Sigmoid colon (tissue), 7 donors: Measurements from ENCODE around the gene GP2. TPM values are rescaled to one million over a fixed set of nuclear protein-coding genes. Genes with fewer than 3 reads are reported as not detected.

Experiments
- DNase-seq: peaks from one replicate; pipeline ENCODE4 v3.0.0-alpha.2; 2019
- H3K27ac ChIP-seq, 4 donors: fragments of 200-600 bp; sonication (generic); one replicate each; pipeline ENCODE4 v1.5.1; 2016 to 2019; ENCODE audit warnings: mild to moderate bottlenecking in 1 of 4
- H3K27me3 ChIP-seq, 3 donors: fragments of 200-600 bp; sonication (generic); one replicate each; pipeline ENCODE4 v1.5.1; 2019; ENCODE audit warnings: mild to moderate bottlenecking in 1 of 3
- H3K36me3 ChIP-seq, 4 donors: fragments of 200-600 bp; sonication (generic); one replicate each; pipeline ENCODE4 v1.5.1; 2016 to 2019
- H3K4me1 ChIP-seq, 4 donors: fragments of 200-600 bp; sonication (generic); one replicate each; pipeline ENCODE4 v1.5.1; 2017 to 2019
- H3K4me3 ChIP-seq, 4 donors: fragments of 200-600 bp; sonication (generic); one replicate each; pipeline ENCODE4 v1.5.1; 2017 to 2019; ENCODE audit warnings: mild to moderate bottlenecking in 2 of 4, moderate library complexity in 1 of 4
- H3K9me3 ChIP-seq, 4 donors: fragments of 200-600 bp in 3 of 4; sonication (generic) in 3 of 4; one replicate each; pipeline versions ENCODE4 v1.5.1 to v1.6.1; 2013 to 2019
- EP300 ChIP-seq, 4 donors: sonication (generic); formaldehyde crosslinking; IDR thresholded peaks; one replicate each; pipeline ENCODE4 v1.6.1; 2017; ENCODE audit warnings: antibody characterized with exemption in 4 of 4
- POLR2A ChIP-seq, 2 donors: fragments of 450-650 bp; IDR thresholded peaks; one replicate each; pipeline ENCODE4 v1.6.1; 2016; ENCODE audit warnings: antibody characterized with exemption in 2 of 2, mild to moderate bottlenecking in 2 of 2, moderate library complexity in 2 of 2
- POLR2AphosphoS5 ChIP-seq, 4 donors: sonication (generic); formaldehyde crosslinking; IDR thresholded peaks; one replicate each; pipeline ENCODE4 v1.6.1; 2017; ENCODE audit warnings: antibody characterized with exemption in 4 of 4
- WGBS, 2 donors: extraction: QIAGEN DNeasy Blood & Tissue Kit; methylation state at CpG; one replicate each; pipeline ENCODE4 v1.1.7; 2013; 5-methylcytosine and 5-hydroxymethylcytosine counted together
- intact Hi-C: fragments of 100-400 bp; cut with DNase I; formaldehyde crosslinking; loops from one replicate; pipeline ENCODE4 v1.15.1; 2023
- polyA plus RNA-seq, 3 donors: library from polyadenylated mRNA; stranded (reverse); fragments of 200-250 nt; gene quantifications; one replicate each; pipeline ENCODE4 v1.2.3, GENCODE V29; 2013
- total RNA-seq, 4 donors: library from RNA; depleted of rRNA; stranded (reverse); fragments of >200 nt; gene quantifications; one replicate each; pipeline ENCODE4 v1.1.0, GENCODE V29; 2016
- TF ChIP-seq, protein P1 (sequence below), 4 experiments: fragments of 450-650 bp in 3 of 4; fragments of 200-600 bp in 1 of 4; IDR thresholded peaks; one replicate each; pipeline ENCODE4 v1.5.1; 2016 to 2019; ENCODE audit warnings: antibody characterized with exemption in 4 of 4, mild to moderate bottlenecking in 3 of 4, moderate library complexity in 2 of 4
- donor health status: healthy with polysubstance abuse.
- donor health status: Bipolar disorder and iron deficiency.
- donor health status: healthy.

Gene GP2
- total and polyA plus RNA-seq, 7 donors: 1.0 to 12.0 (median 3.5) TPM; not detected in 4

DNA sequence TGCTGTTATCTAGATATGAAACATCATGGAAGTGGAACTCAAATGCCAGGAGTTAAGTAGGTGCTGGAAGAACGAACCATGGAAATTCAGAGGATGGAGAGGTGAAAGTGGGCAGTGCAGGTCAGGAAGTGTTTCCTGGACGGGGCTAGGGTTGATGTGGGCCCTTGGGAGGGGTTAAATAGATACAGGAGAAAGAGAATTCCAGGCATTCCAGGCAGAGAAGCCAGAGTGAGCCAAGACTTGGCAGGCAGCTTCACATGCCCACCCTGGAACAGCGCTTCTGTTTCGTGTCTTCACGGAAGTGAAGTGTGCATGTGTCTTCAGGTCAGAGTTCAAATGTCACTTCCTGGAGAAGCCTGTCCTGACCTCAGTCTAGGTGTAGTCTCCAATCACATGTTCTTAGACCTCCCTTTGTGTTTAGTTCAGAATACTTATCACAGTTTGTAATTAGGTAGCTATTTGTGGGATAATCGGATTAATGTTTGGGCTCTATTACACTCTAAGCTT is 41.3 kb downstream of the GP2 start:
- Histone ChIP-seq H3K4me3 (no peak overlapping the region), H3K27ac (no peak overlapping the region), H3K9me3 (no peaks in the 10 kb centered on the region), H3K4me1 (no peaks in the 10 kb centered on the region), H3K36me3 (no peaks in the 10 kb centered on the region), H3K27me3 (peaks cover 0 to 3% (median 0%) of the 10 kb centered on the region in 3 donors)
- DNase-seq: no peak
- intact Hi-C loops: no loop called here
- TF ChIP-seq POLR2A (IDR thresholded peaks at IDR 0.05): no peak
- TF ChIP-seq POLR2AphosphoS5 (IDR thresholded peaks at IDR 0.05): no peak
- TF ChIP-seq, protein P1, sequence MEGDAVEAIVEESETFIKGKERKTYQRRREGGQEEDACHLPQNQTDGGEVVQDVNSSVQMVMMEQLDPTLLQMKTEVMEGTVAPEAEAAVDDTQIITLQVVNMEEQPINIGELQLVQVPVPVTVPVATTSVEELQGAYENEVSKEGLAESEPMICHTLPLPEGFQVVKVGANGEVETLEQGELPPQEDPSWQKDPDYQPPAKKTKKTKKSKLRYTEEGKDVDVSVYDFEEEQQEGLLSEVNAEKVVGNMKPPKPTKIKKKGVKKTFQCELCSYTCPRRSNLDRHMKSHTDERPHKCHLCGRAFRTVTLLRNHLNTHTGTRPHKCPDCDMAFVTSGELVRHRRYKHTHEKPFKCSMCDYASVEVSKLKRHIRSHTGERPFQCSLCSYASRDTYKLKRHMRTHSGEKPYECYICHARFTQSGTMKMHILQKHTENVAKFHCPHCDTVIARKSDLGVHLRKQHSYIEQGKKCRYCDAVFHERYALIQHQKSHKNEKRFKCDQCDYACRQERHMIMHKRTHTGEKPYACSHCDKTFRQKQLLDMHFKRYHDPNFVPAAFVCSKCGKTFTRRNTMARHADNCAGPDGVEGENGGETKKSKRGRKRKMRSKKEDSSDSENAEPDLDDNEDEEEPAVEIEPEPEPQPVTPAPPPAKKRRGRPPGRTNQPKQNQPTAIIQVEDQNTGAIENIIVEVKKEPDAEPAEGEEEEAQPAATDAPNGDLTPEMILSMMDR (IDR thresholded peaks at IDR 0.05): no peak
- TF ChIP-seq EP300 (IDR thresholded peaks at IDR 0.05): no peak
- WGBS, 2 donors: 46 to 61% methylated on average over 6 of the region's 6 CpGs

DNA sequence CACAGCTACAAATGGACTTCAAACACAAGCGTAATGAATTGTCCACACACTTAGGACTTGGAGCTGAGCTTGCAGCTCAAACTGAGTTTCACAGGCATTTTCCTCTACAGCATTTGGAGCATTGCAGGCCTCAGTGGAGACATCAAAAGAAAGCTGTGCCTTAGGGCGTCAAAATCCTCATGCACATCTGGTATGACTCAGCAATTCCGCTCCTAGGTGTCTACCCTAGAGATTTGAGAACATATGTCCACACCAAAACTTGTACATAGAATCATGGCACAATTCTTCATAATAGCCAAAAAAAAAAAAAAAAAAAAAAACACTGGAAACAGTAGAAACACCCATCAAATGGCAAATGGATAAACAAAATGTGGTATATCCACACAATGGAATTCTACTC is 47.1 kb downstream of the GP2 start:
- TF ChIP-seq POLR2AphosphoS5 (IDR thresholded peaks at IDR 0.05): no peak
- no peak for TF ChIP-seq EP300 (IDR thresholded peaks at IDR 0.05)
- TF ChIP-seq, protein P1 (IDR thresholded peaks at IDR 0.05): no peak
- no peak for TF ChIP-seq POLR2A (IDR thresholded peaks at IDR 0.05)
- whole genome bisulfite sequencing, 2 donors: 86 to 88% methylated on average over 3 of the region's 3 CpGs

DNA sequence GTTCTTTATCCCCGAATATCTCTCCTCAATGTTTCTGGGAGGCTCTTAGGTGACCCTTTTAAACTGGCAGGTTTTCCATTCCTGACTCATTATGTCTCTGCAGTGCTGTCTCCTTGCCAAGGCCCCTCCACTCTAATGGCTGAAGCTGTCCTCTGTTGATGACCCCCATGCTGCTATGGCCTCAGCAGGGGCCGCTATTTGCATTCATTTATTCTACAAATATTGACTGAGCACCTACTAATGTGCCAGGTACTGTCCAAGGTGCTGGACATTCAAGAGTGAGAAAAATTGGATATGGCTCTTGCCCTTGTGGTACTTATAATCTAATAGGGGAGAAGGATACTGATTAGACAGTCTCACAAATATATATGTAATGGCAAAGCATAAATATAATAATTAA is 55.4 kb downstream of the GP2 start:
- intact Hi-C loops: no loop called here
- no peak for TF ChIP-seq POLR2AphosphoS5 (IDR thresholded peaks at IDR 0.05)
- no peak for TF ChIP-seq EP300 (IDR thresholded peaks at IDR 0.05)
- TF ChIP-seq, protein P1 (IDR thresholded peaks at IDR 0.05): no peak
- TF ChIP-seq POLR2A (IDR thresholded peaks at IDR 0.05): no peak
- 61 to 72% methylated on average over 2 of the region's 2 CpGs for WGBS, 2 donors

More for the DNA sequence above, 47.1 kb downstream of the GP2 start:
- no peak overlapping the region for H3K4me3 ChIP-seq
- intact Hi-C loops: no loop called here
- H3K27ac ChIP-seq: no peak overlapping the region
- no peaks in the 10 kb centered on the region for H3K27me3 ChIP-seq
- no peaks in the 10 kb centered on the region for H3K36me3 ChIP-seq
- H3K9me3 ChIP-seq: peaks cover 0 to 2% (median 0%) of the 10 kb centered on the region in 4 donors
- no peaks in the 10 kb centered on the region for H3K4me1 ChIP-seq
- DNase-seq: no peak

DNA sequence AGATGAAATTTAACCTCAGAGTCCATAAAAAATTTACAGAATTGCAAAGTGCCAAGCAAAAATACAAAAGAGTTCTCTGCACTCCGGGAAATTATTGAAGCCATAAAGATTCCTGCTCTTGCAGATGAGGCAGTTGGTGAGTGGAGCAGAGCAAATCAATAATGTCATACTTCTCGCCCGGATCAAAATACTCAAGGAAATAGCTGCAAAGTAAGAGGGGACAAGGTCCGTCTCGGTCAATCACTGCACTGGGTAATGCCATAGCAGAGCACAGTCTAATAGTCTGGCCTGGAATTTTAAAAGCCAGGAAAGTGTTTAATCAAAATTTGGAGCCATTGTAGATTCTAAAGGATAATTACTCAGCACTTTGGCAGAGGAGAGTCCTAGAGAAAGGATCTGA is 58.9 kb downstream of the GP2 start:
- Histone ChIP-seq H3K27me3 (no peaks in the 10 kb centered on the region), H3K9me3 (no peaks in the 10 kb centered on the region), H3K36me3 (no peaks in the 10 kb centered on the region), H3K27ac (no peak overlapping the region), H3K4me3 (no peak overlapping the region), H3K4me1 (no peaks in the 10 kb centered on the region)
- intact Hi-C loops: no loop called here
- TF ChIP-seq POLR2A (IDR thresholded peaks at IDR 0.05) (no peak), EP300 (IDR thresholded peaks at IDR 0.05) (no peak), POLR2AphosphoS5 (IDR thresholded peaks at IDR 0.05) (no peak)
- TF ChIP-seq, protein P1 (IDR thresholded peaks at IDR 0.05): no peak
- no peak for DNase-seq
- 20 to 66% methylated on average over 5 of the region's 5 CpGs for WGBS, 2 donors

More for the DNA sequence above, 55.4 kb downstream of the GP2 start:
- Histone ChIP-seq H3K4me3 (no peak overlapping the region), H3K9me3 (no peaks in the 10 kb centered on the region), H3K4me1 (no peaks in the 10 kb centered on the region), H3K27ac (no peak overlapping the region), H3K36me3 (no peaks in the 10 kb centered on the region), H3K27me3 (no peaks in the 10 kb centered on the region)
- no peak for DNase-seq

DNA sequence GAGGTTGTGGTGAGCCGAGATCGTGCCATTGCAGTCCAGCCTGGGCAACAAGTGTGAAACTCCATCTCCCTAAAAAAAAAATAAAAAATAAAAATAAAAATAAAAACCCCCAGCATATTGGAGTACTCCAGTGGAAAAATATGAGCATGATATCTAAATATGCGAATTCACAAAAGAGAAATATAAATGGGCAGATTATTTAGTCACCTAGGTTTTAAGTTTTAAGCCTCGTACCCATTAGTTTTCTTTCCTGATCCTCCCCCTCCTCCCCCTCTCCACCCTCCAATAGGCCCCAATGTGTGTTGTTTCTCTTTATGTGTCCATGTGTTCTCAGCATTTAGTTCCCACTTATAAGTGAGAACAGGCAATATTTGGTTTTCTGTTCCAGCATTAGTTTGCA is 62.3 kb downstream of the GP2 start:
- Histone ChIP-seq H3K4me1 (no peaks in the 10 kb centered on the region), H3K36me3 (no peaks in the 10 kb centered on the region), H3K27ac (no peak overlapping the region), H3K9me3 (no peaks in the 10 kb centered on the region), H3K4me3 (no peak overlapping the region), H3K27me3 (peaks cover 0 to 7% (median 0%) of the 10 kb centered on the region in 3 donors)
- intact Hi-C loops: no loop called here
- TF ChIP-seq EP300 (IDR thresholded peaks at IDR 0.05): no peak
- TF ChIP-seq, protein P1 (IDR thresholded peaks at IDR 0.05): no peak
- no peak for TF ChIP-seq POLR2A (IDR thresholded peaks at IDR 0.05)
- TF ChIP-seq POLR2AphosphoS5 (IDR thresholded peaks at IDR 0.05): no peak
- WGBS, 2 donors: 92 to 98% methylated on average over 4 of the region's 4 CpGs
- no peak for DNase-seq
